KMS-11 (cell line): Measurements from ENCODE around the gene SLC12A8.

Experiments used
- H2AFZ ChIP-seq: fragments of 200-600 bp; sonication (generic); 2 replicates; pipeline ENCODE4 v1.6.1; 2016; ENCODE audit warnings: antibody characterized with exemption, mixed run types, low read depth
- H3K27ac ChIP-seq: fragments of 200-600 bp; sonication (generic); 2 replicates; pipeline ENCODE4 v1.6.1; 2016; ENCODE audit warnings: mild to moderate bottlenecking, mixed run types
- H3K27me3 ChIP-seq: fragments of 200-600 bp; sonication (generic); 2 replicates; pipeline ENCODE4 v1.6.1; 2017; ENCODE audit warnings: mild to moderate bottlenecking, low read depth, mixed run types, moderate library complexity; ENCODE audit not compliant: insufficient read depth
- H3K36me3 ChIP-seq: fragments of 200-600 bp; sonication (generic); 2 replicates; pipeline ENCODE4 v1.6.1; 2017; ENCODE audit warnings: mild to moderate bottlenecking, mixed run types; ENCODE audit not compliant: insufficient read depth
- H3K4me1 ChIP-seq: fragments of 200-600 bp; sonication (generic); 2 replicates; pipeline ENCODE4 v1.6.1; 2016; ENCODE audit warnings: mild to moderate bottlenecking, low read depth, mixed run types; ENCODE audit not compliant: poor library complexity, severe bottlenecking
- H3K4me2 ChIP-seq: fragments of 200-600 bp; sonication (generic); 2 replicates; pipeline ENCODE4 v1.7.0; 2016; ENCODE audit warnings: mild to moderate bottlenecking, mixed run types
- H3K4me3 ChIP-seq: fragments of 200-600 bp; sonication (generic); IDR thresholded peaks from 2 replicates; pipeline ENCODE4 v1.6.1; 2017; ENCODE audit warnings: low read depth, low read length, mixed read lengths; ENCODE audit not compliant: insufficient read depth
- H3K79me2 ChIP-seq: fragments of 200-600 bp; sonication (generic); 2 replicates; pipeline ENCODE4 v1.6.1; 2016; ENCODE audit warnings: low read depth, mixed run types; ENCODE audit not compliant: insufficient read depth
- H3K9ac ChIP-seq: fragments of 200-600 bp; sonication (generic); 2 replicates; pipeline ENCODE4 v1.6.1; 2016; ENCODE audit warnings: mild to moderate bottlenecking, mixed run types
- H4K20me1 ChIP-seq: fragments of 200-600 bp; sonication (generic); 2 replicates; pipeline ENCODE4 v1.6.1; 2016; ENCODE audit warnings: mild to moderate bottlenecking, mixed run types; ENCODE audit not compliant: insufficient read depth
- CTCF ChIP-seq: fragments of 200-600 bp; sonication (generic); conservative IDR thresholded peaks from 2 replicates; pipeline ENCODE4 v1.6.1; 2017; ENCODE audit warnings: low read depth, mild to moderate bottlenecking, antibody characterized with exemption, low read length, moderate library complexity, mixed read lengths

SLC12A8 gene

GRCh38 chr3:125149462-125149861, 63.1 kb downstream of the SLC12A8 start:
- Histone ChIP-seq H3K27me3 (no peaks in the 10 kb centered on the region), H3K4me2 (no peak overlapping the region), H2AFZ (no peak overlapping the region), H3K4me1 (no peaks in the 10 kb centered on the region), H3K36me3 (no peaks in the 10 kb centered on the region), H4K20me1 (no peaks in the 10 kb centered on the region), H3K27ac (no peak overlapping the region), H3K4me3 (no peak overlapping the region), H3K9ac (no peak overlapping the region), H3K79me2 (no peaks in the 10 kb centered on the region)
- no peak for TF ChIP-seq CTCF

GRCh38 chr3:125148836-125149235, 63.7 kb downstream of the SLC12A8 start:
- no peaks in the 10 kb centered on the region for H3K4me1 ChIP-seq
- H3K36me3 ChIP-seq: no peaks in the 10 kb centered on the region
- no peak for TF ChIP-seq CTCF
- H2AFZ ChIP-seq: no peak overlapping the region
- no peaks in the 10 kb centered on the region for H3K27me3 ChIP-seq
- no peaks in the 10 kb centered on the region for H3K79me2 ChIP-seq
- no peak overlapping the region for H3K9ac ChIP-seq
- no peak overlapping the region for H3K4me3 ChIP-seq
- H3K4me2 ChIP-seq: no peak overlapping the region
- no peaks in the 10 kb centered on the region for H4K20me1 ChIP-seq
- no peak overlapping the region for H3K27ac ChIP-seq

- H3K9ac ChIP-seq: no peak overlapping the region
- no peaks in the 10 kb centered on the region; the same call in 1 of the 2 replicates for H3K27me3 ChIP-seq
Observed at GRCh38 chr3:125148016-125148812, 64.3 kb downstream of the SLC12A8 start.

GRCh38 chr3:125147491-125147820, 65.1 kb downstream of the SLC12A8 start:
- Histone ChIP-seq H2AFZ (no peak overlapping the region), H3K79me2 (no peaks in the 10 kb centered on the region), H4K20me1 (no peaks in the 10 kb centered on the region), H3K4me1 (peaks cover 4% of the 10 kb centered on the region), H3K4me3 (no peak overlapping the region), H3K27ac (no peak overlapping the region), H3K27me3 (no peaks in the 10 kb centered on the region; the same call in 1 of the 2 replicates), H3K36me3 (no peaks in the 10 kb centered on the region), H3K4me2 (no peak overlapping the region), H3K9ac (no peak overlapping the region)
- no peak for TF ChIP-seq CTCF

More at GRCh38 chr3:125148016-125148812, 64.3 kb downstream of the SLC12A8 start:
- H3K79me2 ChIP-seq: no peaks in the 10 kb centered on the region
- no peaks in the 10 kb centered on the region for H3K4me1 ChIP-seq
- no peak overlapping the region for H3K4me2 ChIP-seq
- TF ChIP-seq CTCF: no peak
- H2AFZ ChIP-seq: no peak overlapping the region
- no peaks in the 10 kb centered on the region for H4K20me1 ChIP-seq
- no peak overlapping the region for H3K27ac ChIP-seq
- no peak overlapping the region for H3K4me3 ChIP-seq
- H3K36me3 ChIP-seq: no peaks in the 10 kb centered on the region
